Suprapubic skin (tissue), 3 donors: ENCODE measurements around the gene GRIK4.

Source experiments
- CTCF ChIP-seq, 2 donors: fragments of 200-600 bp in 1 of 2; fragments of 450-650 bp in 1 of 2; sonication (generic) in 1 of 2; IDR thresholded peaks; one replicate each; pipeline ENCODE4 v1.5.1; 2016 to 2019; ENCODE audit warnings: antibody characterized with exemption in 2 of 2, mild to moderate bottlenecking in 1 of 2, moderate library complexity in 1 of 2
- EP300 ChIP-seq: sonication (generic); formaldehyde crosslinking; IDR thresholded peaks from one replicate; pipeline ENCODE4 v1.6.1; 2017; ENCODE audit warnings: antibody characterized with exemption
- POLR2A ChIP-seq, 2 donors: fragments of 450-650 bp; IDR thresholded peaks; one replicate each; pipeline ENCODE4 v1.6.1; 2017; ENCODE audit warnings: antibody characterized with exemption in 2 of 2, mild to moderate bottlenecking in 2 of 2, moderate library complexity in 2 of 2

DNA sequence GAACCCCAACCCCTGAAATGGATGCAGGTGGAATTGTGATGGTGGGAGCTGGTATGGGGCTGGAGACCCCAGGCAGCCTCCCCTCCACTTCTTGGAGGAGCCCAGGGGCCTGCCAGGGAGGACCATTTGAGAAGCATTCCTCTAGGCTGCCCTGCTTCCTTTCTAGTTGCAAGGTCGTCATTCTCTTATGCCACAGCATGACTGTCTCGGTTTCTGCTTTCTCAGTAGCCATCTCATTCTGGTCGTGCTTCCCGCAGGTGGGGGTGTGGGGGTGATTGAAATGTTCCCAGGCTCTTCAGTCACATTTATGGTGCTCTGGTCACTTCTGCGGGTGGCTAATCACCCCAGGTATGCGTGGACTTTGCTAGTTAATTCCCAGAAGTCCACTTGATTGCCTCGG, 288.7 kb downstream of the GRIK4 start:
- TF ChIP-seq POLR2A (IDR thresholded peaks at IDR 0.05) = no peak
- TF ChIP-seq EP300 = no peak
- no peak for TF ChIP-seq CTCF (IDR thresholded peaks at IDR 0.05)
